DMS53 treated with DMSO at 0.1 percent for 48 hours (cell line): ENCODE measurements around the gene DRD5.
"Not testable (repeated sequence)": the region's sequence is repeated elsewhere in the genome, so short reads cannot be mapped to it uniquely, and the experiment has no call there.

Experiments
- DNase-seq: peaks from one replicate; lab custom pipeline; 2025; ENCODE audit not compliant: unreplicated experiment; lab: John Stamatoyannopoulos, UW

Gene DRD5

DNA sequence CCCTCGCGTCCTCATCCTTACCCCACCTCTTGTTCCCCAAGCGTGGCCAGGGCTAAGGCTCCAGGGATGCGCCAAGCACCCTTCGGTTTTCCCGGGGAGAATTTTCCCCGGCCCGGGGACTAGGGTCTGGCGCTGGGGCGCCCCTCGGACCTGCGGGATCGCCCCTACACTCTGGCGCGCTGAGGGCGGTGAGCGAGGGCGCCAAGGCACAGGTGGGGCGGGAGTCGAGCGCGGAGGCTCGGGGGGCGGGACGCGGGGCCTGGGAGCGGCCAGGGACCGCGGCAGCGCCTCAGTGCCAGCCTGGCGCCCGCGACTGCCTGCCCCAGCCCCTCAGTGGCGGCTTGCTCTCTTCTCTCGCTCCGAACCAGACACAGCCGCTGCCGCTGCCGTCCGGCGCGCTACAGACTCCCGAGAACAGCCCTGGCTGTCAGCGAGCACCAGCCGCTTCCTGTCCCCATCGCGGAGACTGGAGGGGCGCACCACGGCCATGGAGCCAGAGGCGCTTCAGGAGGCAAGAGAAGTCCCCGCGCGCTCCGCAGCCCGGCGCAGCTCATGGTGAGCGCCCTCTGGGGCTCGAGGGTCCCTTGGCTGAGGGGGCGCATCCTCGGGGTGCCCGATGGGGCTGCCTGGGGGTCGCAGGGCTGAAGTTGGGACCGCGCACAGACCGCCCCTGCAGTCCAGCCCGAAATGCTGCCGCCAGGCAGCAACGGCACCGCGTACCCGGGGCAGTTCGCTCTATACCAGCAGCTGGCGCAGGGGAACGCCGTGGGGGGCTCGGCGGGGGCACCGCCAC lies at the start of gene DRD5:
DRD5 (plus strand) TSS at position 292 of the 793 bp plus-strand sequence; CDS start at position 688, 396 bp downstream.
- no peak for DNase-seq

GRCh38 chr4:9732256-9732655 lies 49.2 kb upstream of the DRD5 start:
- not testable (repeated sequence) for DNase-seq

GRCh38 chr4:9735515-9735914 lies 45.9 kb upstream of the DRD5 start:
- DNase-seq: no peak

GRCh38 chr4:9737280-9737679 lies 44.2 kb upstream of the DRD5 start:
- DNase-seq: not testable (repeated sequence)

GRCh38 chr4:9743789-9744188 lies 37.6 kb upstream of the DRD5 start:
- DNase-seq: not testable (repeated sequence)

DNA sequence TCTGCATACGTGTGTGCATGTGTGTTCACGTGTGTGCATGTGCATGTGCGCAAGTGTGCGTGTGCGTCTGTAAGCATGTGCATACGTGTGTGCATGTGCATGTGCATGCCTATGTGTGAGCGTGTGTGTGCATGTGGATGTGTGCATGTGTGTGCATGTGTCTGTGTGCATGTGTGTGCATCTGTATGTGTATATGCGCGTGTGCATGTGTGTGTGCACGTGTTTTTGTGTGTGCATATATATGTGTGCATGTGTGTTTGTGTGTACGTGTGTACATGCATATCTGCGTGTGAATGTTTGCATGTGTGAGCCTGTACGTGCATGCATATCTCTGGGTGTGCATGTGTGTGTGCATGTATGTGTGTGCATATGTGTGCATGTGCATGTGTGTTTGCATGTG lies 35.7 kb upstream of the DRD5 start:
- DNase-seq: no peak

GRCh38 chr4:9758641-9759317 lies 22.7 kb upstream of the DRD5 start:
- DNase-seq: no peak

DNA sequence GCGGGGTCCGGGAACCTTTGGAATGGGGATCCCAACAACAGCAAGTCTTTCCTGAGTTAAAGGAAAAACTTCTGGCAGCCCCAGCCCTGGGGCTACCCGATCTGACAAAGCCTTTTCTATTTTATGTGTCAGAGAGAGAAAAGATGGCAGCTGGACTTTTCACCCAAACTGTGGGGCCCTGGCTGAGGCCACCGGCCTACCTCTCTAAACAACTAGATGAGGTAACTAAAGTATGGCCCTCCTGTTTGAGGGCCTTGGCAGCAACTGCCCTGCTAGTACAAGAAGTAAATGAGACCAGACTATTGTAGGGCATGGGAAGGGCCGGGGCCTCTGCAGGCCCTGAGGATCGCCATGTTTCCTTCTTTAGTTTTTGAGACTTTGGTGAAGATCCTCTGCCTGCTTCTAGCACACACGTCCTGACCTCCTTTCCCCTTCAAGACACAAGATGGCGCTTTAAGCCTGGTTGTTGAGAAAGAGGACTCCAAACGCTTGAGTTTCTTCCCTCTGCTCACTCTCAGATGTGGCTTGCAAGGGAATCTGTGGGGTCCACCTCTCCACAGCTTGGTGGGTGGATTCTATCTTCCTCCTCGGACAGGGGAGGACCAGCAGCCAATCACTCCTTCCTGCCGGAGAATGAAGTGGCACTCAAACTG lies 18.5 kb upstream of the DRD5 start:
- no peak for DNase-seq

DNA sequence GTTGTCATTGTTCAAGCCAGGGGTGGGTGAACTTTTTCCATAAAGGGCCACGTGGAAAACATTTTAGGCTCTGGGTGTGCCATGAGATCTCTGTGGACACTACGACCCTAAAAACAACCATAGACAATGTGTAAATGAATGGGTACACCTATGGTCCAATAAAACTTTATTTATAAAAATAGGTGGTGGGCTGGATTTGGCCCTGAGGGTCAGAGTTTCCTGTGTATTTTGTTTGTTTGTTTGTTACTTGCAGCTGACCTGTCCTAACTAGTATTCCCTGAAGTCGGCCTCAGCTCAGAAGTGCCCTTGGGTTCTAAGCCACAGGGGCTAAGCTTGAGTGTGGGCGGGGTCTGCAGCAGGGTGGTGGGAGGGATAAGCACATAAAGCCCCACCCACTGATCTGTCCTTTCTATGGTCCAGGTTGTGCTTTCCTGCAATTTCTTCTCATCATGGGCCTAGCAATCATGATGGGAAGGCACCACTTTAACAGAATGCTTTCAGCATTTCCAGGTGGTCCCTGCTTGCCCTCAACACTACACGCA lies 17.2 kb upstream of the DRD5 start:
- no peak for DNase-seq

GRCh38 chr4:9765091-9765490 lies 16.3 kb upstream of the DRD5 start:
- no peak for DNase-seq

GRCh38 chr4:9769321-9769720 lies 12.1 kb upstream of the DRD5 start:
- no peak for DNase-seq

GRCh38 chr4:9771034-9771433 lies 10.4 kb upstream of the DRD5 start:
- no peak for DNase-seq

DNA sequence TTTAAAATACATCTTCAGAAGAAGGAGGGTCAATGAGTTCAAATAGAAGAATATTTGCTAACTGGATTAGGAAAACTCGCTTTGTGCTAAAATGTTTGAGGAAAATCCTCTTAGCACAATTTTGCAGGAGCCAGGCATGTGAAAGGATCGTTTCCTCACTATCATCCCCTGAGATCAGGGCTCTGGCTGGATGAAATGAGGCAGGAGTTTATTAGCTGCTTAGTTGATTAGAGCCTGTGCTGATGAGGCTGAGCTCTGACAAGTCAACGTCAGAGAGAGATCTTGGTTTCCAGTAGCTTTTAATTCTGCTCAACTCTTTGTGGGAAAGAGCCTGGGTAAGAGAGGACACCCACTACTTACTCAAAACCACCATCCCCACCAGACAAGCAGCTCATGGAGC lies 8.0 kb upstream of the DRD5 start:
- no peak for DNase-seq

DNA sequence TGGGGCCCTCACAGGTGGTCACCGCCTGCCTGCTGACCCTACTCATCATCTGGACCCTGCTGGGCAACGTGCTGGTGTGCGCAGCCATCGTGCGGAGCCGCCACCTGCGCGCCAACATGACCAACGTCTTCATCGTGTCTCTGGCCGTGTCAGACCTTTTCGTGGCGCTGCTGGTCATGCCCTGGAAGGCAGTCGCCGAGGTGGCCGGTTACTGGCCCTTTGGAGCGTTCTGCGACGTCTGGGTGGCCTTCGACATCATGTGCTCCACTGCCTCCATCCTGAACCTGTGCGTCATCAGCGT lies 652 bp downstream of the DRD5 start:
- DNase-seq: no peak

GRCh38 chr4:9785891-9786290 lies 4.5 kb downstream of the DRD5 start:
- DNase-seq: not testable (repeated sequence)

- DNase-seq: no peak
These were observed 10.9 kb downstream of the DRD5 start for GRCh38 chr4:9792381-9792780.

- DNase-seq: not testable (repeated sequence)
These were observed 15.2 kb downstream of the DRD5 start for GRCh38 chr4:9796641-9797040.

GRCh38 chr4:9800848-9801247 lies 19.4 kb downstream of the DRD5 start:
- no peak for DNase-seq

GRCh38 chr4:9804918-9805317 lies 23.5 kb downstream of the DRD5 start:
- no peak for DNase-seq

DNA sequence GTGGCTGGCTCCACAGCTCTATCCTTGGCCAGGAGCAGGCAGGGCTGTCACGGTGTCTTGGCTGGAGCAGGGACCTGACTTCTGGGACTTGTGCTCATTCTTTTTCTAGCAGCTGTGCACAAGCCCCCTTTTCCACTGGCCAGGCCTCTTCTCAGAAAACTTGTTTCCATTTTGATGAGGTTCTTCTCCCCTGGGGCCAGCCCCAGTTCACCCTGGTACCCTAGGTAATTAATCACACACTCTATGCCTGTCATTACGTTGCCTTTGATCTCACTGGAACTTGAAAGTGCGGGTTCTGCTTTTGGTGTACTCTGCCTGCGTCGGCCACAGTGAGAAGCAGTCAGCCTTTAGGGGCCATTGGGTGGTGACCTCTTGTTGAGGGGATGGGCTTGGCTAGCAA lies 26.6 kb downstream of the DRD5 start:
- no peak for DNase-seq

GRCh38 chr4:9811806-9812205 lies 30.4 kb downstream of the DRD5 start:
- DNase-seq: no peak
